GM21447 (cell line): ENCODE data around the gene PLA1A.

ENCODE experiments used
- ATAC-seq: cut with Tn5 transposase; IDR thresholded peaks from one replicate; pipeline ENCODE4 v1.9.1; 2021; ENCODE audit not compliant: unreplicated experiment

The PLA1A gene

DNA sequence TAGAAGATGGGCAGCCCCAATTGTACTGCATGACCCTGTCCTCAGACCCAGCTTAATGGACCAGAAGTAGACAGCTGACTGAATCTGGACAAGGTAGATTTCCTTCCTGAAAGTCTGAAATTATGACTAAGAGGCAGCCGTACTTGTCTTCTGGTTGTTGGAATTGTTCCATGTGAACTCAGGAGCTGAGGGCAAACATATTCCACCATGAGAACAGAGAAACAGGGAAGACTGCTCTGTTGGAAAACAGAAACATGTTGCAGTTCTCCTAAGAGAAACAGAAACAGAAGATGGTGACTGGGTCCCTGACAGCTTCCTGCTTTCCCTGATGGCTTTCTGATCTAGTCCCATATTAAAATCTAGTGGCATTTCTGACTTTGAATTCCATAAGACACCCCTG, 38.6 kb downstream of the PLA1A start:
- no peak for ATAC-seq

DNA sequence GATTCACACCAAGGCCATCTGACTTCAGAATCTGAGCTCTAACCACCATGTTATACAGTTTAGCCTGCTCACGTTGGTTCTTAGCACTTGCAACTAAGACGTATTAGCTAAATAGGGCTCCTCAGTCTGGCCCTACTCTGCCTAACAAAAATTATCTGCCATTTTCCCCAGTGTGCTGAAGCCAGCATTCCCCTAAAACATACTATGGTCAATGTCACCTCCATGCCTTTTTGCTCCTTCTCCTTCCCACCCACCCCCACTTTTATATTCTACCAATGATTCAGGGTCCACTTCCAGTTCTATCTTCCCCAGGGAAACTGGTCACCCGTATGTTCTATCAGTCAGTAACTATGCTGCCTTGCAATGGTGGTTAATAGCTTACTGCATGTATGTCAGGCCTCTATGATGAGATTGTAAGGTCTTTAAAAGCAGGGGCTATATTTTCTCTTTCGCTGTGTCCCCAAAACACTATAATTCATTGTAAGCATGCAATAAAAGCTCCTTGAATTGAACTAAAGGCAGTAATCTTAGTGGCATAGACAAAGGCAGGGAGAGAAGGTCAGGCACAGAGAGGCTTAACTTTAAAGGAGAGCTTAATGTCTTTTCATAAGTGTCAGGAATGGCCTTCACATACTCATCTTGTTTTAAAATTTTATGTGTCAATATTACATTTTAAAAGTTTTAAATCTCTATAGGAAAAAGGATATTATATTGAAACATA, 39.4 kb downstream of the PLA1A start:
- no peak for ATAC-seq

DNA sequence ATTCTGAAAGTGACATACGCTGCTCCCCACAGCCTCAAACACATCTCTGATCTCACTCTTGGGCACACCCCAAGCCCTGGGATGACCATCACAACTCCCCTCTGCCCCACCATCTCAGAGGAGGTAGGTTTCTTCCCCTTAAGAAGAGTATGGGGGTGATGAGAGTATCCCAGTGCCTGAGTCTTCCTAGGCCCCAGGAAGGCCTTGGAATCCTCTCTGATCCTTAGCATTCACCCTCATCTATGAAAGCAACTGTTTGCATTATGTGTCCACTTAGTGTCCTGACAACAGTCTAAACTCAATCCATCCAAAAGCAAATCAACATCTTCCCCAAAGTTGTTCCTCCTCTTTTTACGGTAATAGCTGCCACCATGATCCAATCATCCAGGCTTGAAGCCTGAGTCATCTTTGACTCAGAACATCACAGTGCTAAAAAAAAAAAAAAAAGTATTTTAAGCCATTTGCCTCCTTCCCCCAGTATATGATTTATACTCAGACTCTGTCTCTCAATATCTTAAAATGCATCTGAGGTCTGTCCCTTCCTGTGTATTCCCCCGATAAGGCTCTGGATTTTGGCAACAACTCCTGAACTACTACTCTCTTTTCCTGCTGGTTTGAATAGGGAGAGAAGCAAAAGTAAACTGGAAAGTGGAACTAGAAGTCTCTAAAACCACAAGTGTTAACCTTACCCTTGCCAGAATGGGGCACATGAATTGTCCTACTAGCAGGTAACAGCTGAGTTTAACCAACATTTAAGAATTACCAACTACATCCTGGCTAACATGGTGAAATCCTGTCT, 40.2 kb downstream of the PLA1A start:
- peak; percentile 41 for ATAC-seq

DNA sequence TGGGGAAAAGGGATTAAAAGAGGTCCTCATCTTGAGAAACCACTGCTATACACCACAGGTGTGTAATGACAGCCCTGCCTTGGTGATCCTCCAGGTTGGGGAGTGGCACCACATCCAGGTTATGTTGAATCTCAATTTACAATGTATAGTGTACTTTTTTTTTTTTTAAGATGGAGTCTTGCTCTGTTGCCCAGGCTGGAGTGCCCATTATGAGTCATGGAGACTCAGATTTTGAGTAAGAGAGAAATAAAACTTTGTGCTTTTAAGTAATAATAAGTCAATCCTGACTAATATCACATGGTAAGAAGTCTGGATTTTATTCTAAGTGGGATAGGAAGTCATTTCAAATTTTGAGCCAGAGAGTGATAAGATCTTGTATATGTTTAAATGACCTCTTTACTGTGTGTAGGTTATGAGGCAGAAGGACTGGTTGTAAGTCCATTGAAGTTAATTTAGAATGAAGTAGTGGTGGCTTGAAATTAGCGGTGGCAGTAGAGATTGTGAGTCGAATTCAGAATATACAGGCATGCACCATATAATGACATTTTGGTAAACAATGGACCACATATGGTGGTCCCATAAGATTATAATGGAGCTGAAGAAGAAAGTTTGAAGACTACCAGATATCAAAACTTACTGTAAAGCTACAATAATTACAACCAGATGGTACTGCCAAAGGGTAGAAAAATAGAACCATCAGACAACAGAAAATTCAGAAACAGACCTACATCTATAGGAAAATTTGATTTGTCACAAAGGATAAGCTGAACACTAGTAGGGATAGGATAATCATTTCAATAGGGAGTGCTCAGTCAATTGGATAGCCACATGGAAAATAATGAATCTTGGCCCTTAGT, 42.0 kb downstream of the PLA1A start:
- ATAC-seq = no peak

DNA sequence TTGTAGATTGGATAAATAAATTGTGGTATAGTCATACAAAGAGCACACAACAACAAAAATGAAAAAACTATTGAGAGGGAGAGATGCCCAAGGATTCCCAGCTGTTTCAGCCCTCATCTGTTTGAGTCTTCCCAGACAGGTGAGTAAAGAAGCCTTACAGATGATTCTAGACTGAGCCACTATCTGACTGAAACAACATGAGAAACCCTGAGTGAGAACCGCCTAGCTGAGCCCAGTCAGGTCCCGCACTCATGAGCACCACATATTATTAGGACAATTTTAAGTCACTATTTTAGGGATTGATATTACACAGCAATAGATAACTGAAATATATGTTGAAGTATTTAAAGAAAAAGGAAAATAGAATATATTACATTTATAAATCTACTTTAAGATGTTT, 43.7 kb downstream of the PLA1A start:
- no peak for ATAC-seq

DNA sequence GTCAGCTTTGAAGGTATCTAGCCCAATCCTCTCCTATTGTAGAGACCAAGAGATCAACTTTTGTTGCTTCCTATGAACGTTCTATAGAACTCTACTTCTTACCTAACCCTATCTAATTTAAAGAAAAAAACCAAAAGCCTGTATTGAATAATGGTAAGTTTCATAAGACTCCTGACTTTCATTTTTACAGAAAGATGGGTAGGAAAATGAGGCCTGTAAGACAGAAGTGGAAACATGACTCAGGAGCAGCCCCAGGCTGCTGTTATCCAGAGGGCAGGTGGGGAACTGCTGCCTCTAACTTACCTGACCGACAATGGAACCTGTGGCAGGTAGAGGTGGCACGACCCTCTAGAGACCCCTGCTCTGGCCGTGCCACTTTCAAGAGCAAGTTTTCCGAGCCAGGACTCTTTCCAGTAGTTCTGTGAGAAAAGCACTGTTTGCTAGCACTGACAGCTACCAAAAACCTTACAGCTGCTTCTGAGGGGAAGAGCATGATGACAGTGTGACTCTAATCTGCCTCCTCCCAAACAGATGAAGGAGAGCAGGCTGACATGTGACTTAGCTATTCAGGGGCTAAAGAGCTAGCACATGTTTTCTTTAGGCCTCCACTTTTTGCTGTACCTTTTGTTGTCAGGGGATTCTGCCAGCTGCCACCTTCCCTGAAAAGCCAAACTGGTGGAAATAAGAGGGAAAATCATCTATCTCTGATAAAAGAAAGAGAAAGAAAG, 45.2 kb downstream of the PLA1A start:
- ATAC-seq = no peak

DNA sequence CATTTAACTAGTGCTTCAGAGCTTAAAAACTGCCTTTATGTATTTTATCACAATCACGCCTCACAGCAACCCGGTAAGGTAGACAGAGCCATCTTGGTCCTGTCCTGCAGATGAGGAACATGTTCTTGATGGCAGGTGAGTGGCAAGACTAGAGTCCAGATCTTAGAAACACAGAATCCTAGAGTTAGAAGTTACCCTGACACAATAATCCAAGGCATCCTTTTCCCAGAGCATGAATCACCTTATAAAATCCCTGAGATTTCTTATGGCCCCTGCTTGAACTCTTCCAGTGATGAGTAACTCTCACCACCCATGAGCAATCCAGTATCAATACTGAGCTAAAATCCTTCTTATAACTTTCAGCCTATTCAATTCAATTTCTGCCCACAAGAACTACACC, 45.8 kb downstream of the PLA1A start:
- no peak for ATAC-seq

DNA sequence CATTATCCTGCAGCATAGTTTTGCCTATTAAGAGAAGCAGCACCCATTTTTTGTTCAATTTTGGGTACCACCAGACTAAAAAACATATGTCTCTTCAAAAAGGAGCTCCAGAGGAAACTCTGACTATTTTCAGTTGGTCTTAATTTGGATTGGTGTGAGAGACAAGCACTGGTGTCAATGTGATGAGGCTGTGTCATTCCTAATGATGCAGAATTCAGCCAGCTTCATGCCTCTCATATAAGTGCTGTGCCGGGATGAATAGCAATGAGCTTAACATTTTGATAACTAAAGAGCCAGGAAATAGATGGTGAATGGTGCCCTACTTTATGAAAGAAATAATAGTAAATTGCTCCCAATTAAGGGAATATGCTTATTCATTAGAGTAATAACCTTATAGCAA, 46.8 kb downstream of the PLA1A start:
- ATAC-seq = no peak

DNA sequence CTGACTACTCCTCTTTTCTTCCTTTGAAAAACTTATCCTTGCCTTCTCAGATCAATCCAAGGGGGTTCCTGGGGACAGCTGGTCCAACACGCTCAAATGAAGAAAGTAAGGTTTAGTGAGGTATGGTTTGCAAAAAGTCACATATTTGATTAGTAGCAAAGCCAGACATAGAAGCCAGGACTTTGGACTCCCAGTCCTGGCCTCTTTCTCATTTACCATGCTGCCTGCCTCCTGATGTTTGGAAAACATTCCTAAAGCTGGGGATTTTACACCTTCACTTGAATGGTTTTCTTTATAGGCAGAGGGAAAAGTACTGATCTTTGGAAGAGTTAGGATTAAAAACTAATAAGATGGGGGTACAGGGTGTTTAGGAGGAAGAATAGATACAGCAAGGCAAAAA, 48.1 kb downstream of the PLA1A start:
- ATAC-seq = no peak

DNA sequence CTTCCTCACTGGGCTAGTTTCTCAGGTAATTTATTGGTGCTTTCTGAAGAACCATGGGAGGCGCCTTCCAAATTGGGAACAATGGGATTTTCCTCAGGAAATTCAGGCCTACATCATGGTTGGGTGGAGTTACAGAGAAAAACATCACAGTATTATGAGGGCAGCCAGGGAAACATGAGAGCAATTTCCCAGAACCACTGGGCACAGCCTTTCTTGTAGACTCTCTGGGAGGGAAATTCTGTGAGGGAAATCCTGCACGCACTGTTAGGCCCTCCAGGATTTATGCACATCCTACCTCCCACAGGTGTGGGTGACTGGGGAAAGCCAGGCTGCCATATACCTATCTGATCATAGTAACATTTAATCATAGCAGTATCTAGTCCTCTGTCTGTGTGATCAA, 49.5 kb downstream of the PLA1A start:
- no peak for ATAC-seq

DNA sequence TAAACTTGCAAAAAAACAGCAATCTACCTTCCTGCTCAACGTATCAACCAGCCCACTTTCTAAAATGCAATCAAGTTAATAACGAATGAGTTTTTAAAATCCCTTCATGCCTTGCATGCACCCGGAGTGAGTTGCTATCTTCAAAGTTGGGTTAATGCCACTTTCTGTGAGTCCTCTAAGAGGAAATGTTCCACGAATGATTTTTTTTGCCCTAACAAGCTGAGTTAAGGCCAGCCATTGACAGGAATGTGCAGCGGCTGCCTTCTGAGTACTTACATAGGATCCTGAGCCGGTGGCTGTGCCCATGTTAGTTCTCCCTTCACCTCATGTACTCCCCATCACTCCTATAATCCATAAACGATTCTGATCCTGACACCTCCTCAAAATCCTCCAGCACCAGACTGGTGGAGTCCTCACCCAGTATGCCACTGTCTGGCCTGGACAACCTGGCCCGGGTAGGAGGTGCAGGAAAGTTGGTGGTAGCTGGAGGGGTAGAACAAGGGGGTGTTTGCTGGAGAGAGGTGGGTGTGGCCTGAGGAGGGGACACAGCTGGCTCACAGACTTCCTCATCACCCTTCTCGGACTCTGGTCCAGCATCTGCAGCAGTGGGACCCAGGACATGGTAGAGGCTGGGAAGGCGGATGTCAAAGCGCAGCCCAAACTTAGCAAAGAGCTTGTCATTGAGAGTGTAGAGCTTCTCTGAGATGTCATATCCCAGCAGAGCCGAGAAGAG, 50.3 kb downstream of the PLA1A start:
- no peak for ATAC-seq

DNA sequence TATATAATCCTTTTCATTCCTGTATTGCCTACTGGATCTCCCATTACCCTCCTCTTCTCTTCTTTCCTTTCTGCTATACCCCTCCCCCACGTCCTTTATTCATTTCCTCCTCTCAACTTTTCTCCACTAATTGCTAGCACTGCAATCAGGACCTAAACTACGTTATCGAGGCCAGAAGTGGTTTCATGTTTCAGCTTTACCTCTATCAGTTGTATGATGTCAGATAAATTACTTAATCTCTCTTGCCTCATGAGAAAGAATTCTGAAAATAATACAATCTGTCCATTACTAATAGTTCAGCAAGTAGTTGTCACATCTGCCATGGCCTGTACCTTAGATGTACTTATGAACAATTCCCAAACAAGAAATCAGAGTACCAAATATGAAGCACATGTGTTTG, 52.1 kb downstream of the PLA1A start:
- no peak for ATAC-seq

DNA sequence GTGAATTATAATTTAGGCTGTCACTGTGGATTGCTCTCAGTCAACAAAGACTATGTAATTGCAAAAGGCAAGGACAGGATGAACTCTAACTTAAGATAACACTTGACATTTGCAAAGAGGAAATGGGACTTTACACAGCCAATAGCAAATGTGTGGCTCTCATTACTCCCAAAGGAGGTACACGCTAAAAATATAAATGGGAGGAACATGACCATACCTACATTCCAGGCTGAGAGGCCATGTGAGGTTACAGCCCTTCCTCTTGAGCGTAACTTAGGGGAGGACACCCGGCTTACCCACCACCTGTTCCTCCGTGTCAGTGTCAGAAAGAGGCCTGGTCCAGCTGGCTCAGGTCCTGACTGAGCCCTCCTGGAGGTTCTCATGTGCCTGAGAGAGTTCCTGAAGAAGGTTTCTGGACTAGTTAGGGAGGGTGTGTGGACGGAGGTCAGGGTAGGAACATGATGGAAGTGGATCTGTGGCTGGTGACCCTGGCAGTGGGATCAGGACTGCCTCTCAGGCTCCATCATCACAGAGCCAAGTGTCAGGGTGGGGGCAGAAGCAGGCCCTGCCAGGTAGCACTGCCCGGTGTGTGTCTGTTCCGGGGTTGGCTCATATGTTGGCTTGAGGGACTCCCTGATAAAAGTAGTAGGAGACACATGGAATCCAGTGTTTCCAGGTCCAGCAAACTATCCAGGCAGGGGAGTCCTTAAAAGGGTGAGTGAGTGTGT, 54.8 kb downstream of the PLA1A start:
- ATAC-seq = no peak

DNA sequence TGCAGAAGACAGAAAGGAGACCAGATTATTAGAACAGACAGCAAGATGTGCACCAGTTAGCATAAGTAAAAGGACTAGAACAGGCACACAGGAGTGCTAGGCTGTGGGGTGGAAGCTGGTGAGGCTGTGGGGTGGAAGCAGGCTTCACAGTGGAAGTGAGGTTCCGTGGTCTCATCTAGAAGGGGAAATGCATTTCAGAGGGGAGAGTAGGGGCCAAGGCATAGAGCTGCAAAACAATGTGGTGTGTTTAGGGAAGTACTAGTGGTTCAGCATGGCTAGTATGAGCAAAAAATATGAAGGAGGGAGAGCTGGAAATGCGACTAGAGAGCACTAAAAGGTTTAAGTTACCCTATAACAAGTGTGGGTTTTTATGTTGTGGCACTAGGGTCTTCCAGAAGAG, 56.2 kb downstream of the PLA1A start:
- ATAC-seq = no peak

DNA sequence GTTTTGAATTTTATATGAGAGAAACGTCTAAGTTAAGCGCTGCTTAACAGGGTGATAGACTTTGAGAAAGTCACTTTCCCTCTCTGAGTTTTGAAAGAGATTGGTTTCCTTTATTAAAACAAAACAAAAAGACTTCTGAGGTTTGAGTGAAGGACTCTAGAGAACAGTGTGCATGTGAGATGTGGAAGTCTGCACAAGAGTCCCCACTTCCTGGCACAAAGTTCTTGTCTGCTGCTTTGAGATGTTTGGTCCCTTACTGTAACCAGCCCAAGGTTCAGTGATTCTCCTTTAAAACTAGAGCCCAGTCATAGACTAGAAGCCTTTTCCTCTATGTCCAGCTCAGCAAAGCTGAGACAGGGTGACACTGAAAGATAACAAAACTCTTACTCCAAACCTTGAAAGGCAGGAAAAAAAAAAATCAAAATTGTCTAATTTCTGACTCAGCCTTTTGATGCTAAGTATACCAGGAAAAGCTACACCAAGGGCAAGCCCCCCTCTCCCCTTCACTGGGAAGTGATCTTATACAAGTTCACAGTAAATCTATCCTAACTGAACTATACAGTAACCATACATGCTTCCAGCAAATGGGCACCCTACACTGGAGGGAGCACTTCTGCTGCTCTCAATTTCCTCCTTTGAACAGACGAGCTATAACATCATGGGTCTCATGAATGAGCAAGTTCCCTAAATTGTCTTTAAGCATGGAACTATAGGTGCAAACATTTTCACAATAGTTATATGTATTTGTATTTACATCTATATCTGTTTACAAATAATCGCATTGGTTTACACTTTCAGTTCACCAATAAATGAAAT, 60.4 kb downstream of the PLA1A start:
- ATAC-seq = no peak

DNA sequence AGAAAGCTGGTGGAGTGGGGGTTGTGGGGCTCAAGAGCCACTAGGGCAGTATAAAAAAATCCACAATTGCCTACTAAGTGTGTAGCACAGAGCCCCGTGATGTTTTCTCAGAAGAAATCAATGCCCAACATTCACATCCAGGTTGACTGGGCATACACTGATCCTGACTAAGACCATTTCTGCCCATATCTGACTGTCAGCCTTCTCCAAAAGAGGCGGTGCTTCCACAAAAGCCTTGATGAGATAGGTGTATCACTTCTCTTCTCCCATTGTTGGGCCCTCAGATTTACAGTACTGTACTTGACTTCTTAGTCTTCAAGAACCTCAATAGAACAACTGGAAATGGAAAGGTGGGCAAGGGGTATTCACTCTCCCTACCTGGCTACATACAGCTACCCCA, 61.3 kb downstream of the PLA1A start:
- no peak for ATAC-seq

DNA sequence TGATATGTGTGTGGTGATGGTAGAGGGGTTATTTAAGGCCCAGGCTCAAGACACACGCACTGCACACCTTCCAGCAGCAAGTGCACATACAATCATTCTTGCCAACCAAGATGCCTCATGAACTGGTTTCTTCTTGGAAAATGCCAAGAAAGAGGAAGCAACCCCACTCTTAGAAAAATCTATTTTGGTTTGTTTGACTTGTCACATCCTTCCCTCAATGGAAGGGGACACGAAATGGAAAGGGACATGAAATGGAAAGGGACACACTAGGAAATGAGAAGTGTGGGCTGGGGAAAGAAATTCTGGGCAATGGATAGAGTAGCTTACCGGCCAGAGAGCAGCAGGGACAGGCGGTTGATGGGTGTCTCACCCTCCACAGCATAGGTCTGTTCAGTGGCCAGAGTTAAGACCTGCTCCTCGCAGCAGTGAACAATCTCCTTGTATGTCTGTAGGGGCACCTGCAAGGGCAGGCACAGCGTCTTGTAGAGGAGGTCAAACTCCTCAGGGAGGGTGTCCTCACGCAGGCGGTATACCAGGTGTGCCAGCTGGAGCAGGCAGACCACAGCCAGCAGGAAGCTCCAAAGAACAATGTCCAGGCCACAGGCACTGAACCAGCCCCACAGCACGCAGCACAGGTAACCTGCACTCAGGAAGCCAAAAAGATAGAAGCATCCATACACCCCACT, 62.1 kb downstream of the PLA1A start:
- ATAC-seq = no peak
